ENCODE data around the gene SLC2A1. TPM values are rescaled to one million over a fixed set of nuclear protein-coding genes. Genes with fewer than 3 reads are reported as not detected.

The SLC2A1 gene
- total RNA-seq, 1 donor from 2014 or later, result 103 TPM

GRCh38 chr1:42979896-42980800, 21.5 kb upstream of the SLC2A1 start:
- intact Hi-C loops (cut with micrococcal nuclease), result no loop called here

GRCh38 chr1:42979036-42979430, 20.4 kb upstream of the SLC2A1 start:
- intact Hi-C loops (cut with micrococcal nuclease), result no loop called here

- intact Hi-C loops (cut with micrococcal nuclease), result no loop called here
Observed at GRCh38 chr1:42978317-42979035, 19.8 kb upstream of the SLC2A1 start.

- intact Hi-C loops (cut with micrococcal nuclease), result no loop called here
Observed at GRCh38 chr1:42977653-42978052, 19.0 kb upstream of the SLC2A1 start.

GRCh38 chr1:42975561-42976225, 17.0 kb upstream of the SLC2A1 start:
- intact Hi-C loops (cut with micrococcal nuclease), result no loop called here

- intact Hi-C loops (cut with micrococcal nuclease), result no loop called here
Observed at GRCh38 chr1:42974767-42975437, 16.2 kb upstream of the SLC2A1 start.

- intact Hi-C loops (cut with micrococcal nuclease), result no loop called here
Observed at GRCh38 chr1:42973799-42974198, 15.1 kb upstream of the SLC2A1 start.

GRCh38 chr1:42973286-42973685, 14.6 kb upstream of the SLC2A1 start:
- intact Hi-C loops (cut with micrococcal nuclease), result no loop called here

- intact Hi-C loops (cut with micrococcal nuclease), result no loop called here
Observed at GRCh38 chr1:42971841-42972291, 13.2 kb upstream of the SLC2A1 start.

GRCh38 chr1:42970143-42970542, 11.5 kb upstream of the SLC2A1 start:
- intact Hi-C loops (cut with micrococcal nuclease), result no loop called here

- intact Hi-C loops (cut with micrococcal nuclease), result no loop called here
Observed at GRCh38 chr1:42968654-42969053, 10.0 kb upstream of the SLC2A1 start.

GRCh38 chr1:42966688-42967612, 8.3 kb upstream of the SLC2A1 start:
- intact Hi-C loops (cut with micrococcal nuclease), result no loop called here

GRCh38 chr1:42965378-42965777, 6.7 kb upstream of the SLC2A1 start:
- intact Hi-C loops (cut with micrococcal nuclease), result no loop called here

- intact Hi-C loops (cut with micrococcal nuclease), result no loop called here
Observed at GRCh38 chr1:42964044-42964812, 5.6 kb upstream of the SLC2A1 start.

- intact Hi-C loops (cut with micrococcal nuclease), result no loop called here
Observed at GRCh38 chr1:42963378-42964043, 4.8 kb upstream of the SLC2A1 start.

- intact Hi-C loops (cut with micrococcal nuclease), result no loop called here
Observed at GRCh38 chr1:42962641-42963377, 4.1 kb upstream of the SLC2A1 start.

GRCh38 chr1:42961312-42962091, 2.8 kb upstream of the SLC2A1 start:
- intact Hi-C loops (cut with micrococcal nuclease), result no loop called here
